Measurements from ENCODE around the gene ZCCHC14. TPM values are rescaled to one million over a fixed set of nuclear protein-coding genes. Genes with fewer than 3 reads are reported as not detected.

ZCCHC14 gene
- total RNA-seq, 4 donors from 2014 or later: 12.9 to 24.7 (median 18.6) TPM

GRCh38 chr16:87461466-87461991, 31.3 kb downstream of the ZCCHC14 start:
- no peaks in the 10 kb centered on the region for H3K27me3 ChIP-seq
- peak; percentile 13 to 26 (median 18) for TF ChIP-seq CTCF (IDR thresholded peaks at IDR 0.05)
- no peak for TF ChIP-seq POLR2A (IDR thresholded peaks at IDR 0.05; ENCODE audit: low read depth)
- peak in 1 of 2 donors; percentile 55 for TF ChIP-seq POLR2AphosphoS5 (IDR thresholded peaks at IDR 0.05)
- TF ChIP-seq EP300 (IDR thresholded peaks at IDR 0.05): no peak
- H3K27ac ChIP-seq (replicated peaks in 1 of 4): peak overlapping the region; percentile 41 to 93 (median 58)
- H3K4me1 ChIP-seq: peaks cover 65 to 80% (median 76%) of the 10 kb centered on the region in 4 donors
- peaks cover 16 to 32% (median 20%) of the 10 kb centered on the region in 4 donors for H3K36me3 ChIP-seq
- no peaks in the 10 kb centered on the region for H3K9me3 ChIP-seq
- 41% methylated on average over 11 of the region's 11 CpGs for WGBS
- DNase-seq (ENCODE audit: extremely low spot score): peak; percentile 93
- H3K4me3 ChIP-seq: peak overlapping the region in 3 of 4 donors; percentile 21 to 31 (median 27)
- intact Hi-C loops (cut with DNase I): no loop called here

- no peaks in the 10 kb centered on the region for H3K27me3 ChIP-seq
- no peaks in the 10 kb centered on the region for H3K9me3 ChIP-seq
- intact Hi-C loops (cut with DNase I): no loop called here
- WGBS: 72% methylated on average over 10 of the region's 10 CpGs
- H3K4me1 ChIP-seq: peaks cover 59 to 74% (median 70%) of the 10 kb centered on the region in 4 donors
- H3K4me3 ChIP-seq: no peak overlapping the region
- H3K36me3 ChIP-seq: peaks cover 16 to 33% (median 21%) of the 10 kb centered on the region in 4 donors
- no peak for DNase-seq (ENCODE audit: extremely low spot score)
- TF ChIP-seq POLR2A (IDR thresholded peaks at IDR 0.05; ENCODE audit: low read depth): no peak
- TF ChIP-seq CTCF (IDR thresholded peaks at IDR 0.05): no peak
- TF ChIP-seq EP300 (IDR thresholded peaks at IDR 0.05): no peak
- TF ChIP-seq POLR2AphosphoS5 (IDR thresholded peaks at IDR 0.05): no peak
- H3K27ac ChIP-seq (replicated peaks in 1 of 4): peak overlapping the region in 1 of 4 donors; percentile 93
These were observed 31.9 kb downstream of the ZCCHC14 start for GRCh38 chr16:87460936-87461335.

GRCh38 chr16:87459833-87460232, 33.0 kb downstream of the ZCCHC14 start:
- Histone ChIP-seq H3K36me3 (peaks cover 16 to 44% (median 28%) of the 10 kb centered on the region in 4 donors), H3K4me3 (no peak overlapping the region), H3K27ac (replicated peaks in 1 of 4) (no peak overlapping the region), H3K4me1 (peaks cover 48 to 63% (median 59%) of the 10 kb centered on the region in 4 donors), H3K9me3 (no peaks in the 10 kb centered on the region), H3K27me3 (no peaks in the 10 kb centered on the region)
- TF ChIP-seq CTCF (IDR thresholded peaks at IDR 0.05) (no peak), POLR2A (IDR thresholded peaks at IDR 0.05; ENCODE audit: low read depth) (no peak), EP300 (IDR thresholded peaks at IDR 0.05) (no peak), POLR2AphosphoS5 (IDR thresholded peaks at IDR 0.05) (no peak)
- intact Hi-C loops (cut with DNase I): no loop called here
- 87% methylated on average over 9 of the region's 9 CpGs for WGBS
- no peak for DNase-seq (ENCODE audit: extremely low spot score)

GRCh38 chr16:87459027-87459426, 33.8 kb downstream of the ZCCHC14 start:
- WGBS: 91% methylated on average over 15 of the region's 15 CpGs
- intact Hi-C loops (cut with DNase I): no loop called here

More at GRCh38 chr16:87459027-87459426, 33.8 kb downstream of the ZCCHC14 start:
- Histone ChIP-seq H3K27me3 (no peaks in the 10 kb centered on the region), H3K9me3 (no peaks in the 10 kb centered on the region), H3K4me3 (no peak overlapping the region), H3K27ac (replicated peaks in 1 of 4) (no peak overlapping the region), H3K36me3 (peaks cover 16 to 47% (median 29%) of the 10 kb centered on the region in 4 donors), H3K4me1 (peaks cover 40 to 55% (median 51%) of the 10 kb centered on the region in 4 donors)
- TF ChIP-seq POLR2AphosphoS5 (IDR thresholded peaks at IDR 0.05) (no peak), CTCF (IDR thresholded peaks at IDR 0.05) (no peak), EP300 (IDR thresholded peaks at IDR 0.05) (no peak), POLR2A (IDR thresholded peaks at IDR 0.05; ENCODE audit: low read depth) (no peak)
- no peak for DNase-seq (ENCODE audit: extremely low spot score)

Measured in esophagus muscularis mucosa (tissue), 4 donors.